NT2/D1 (cell line): ENCODE data around the gene ECHS1.

Source experiments
- SUZ12 ChIP-seq: IDR thresholded peaks from 2 replicates; pipeline ENCODE4 v1.6.1; 2011; ENCODE audit not compliant: insufficient read length, insufficient read depth; ENCODE audit errors: extremely low read depth
- YY1 ChIP-seq: IDR thresholded peaks from 2 replicates; pipeline ENCODE4 v1.6.1; 2011; ENCODE audit not compliant: insufficient read length, insufficient read depth
- ZNF274 ChIP-seq: IDR thresholded peaks from 2 replicates; pipeline ENCODE4 v1.6.1; 2011; ENCODE audit warnings: mild to moderate bottlenecking, low read depth, low read length

DNA sequence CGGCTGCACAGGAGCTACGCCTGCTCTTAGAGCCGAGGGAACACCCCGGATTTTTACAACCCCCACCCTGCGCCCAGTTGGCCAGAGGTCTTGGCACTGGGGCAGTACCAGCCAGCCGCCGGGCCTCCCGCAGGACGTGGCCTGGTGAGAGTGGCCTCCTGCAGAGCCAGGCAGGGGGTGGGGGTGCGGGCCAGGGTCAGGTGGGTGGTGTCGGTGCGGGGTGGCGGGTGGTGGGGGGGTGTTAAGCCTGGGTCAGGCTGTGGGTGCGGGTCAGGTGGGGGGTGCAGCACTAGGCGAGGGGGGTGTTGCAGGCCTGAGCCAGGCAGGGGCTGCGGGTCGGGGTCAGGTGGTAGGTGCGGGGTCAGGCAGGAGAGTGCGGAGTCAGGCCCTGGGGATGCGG lies 647 bp downstream of the ECHS1 start:
- TF ChIP-seq YY1 (no peak), SUZ12 (no peak), ZNF274 (no peak)
